ENCODE data around the gene ZNF223.

The ZNF223 gene

DNA sequence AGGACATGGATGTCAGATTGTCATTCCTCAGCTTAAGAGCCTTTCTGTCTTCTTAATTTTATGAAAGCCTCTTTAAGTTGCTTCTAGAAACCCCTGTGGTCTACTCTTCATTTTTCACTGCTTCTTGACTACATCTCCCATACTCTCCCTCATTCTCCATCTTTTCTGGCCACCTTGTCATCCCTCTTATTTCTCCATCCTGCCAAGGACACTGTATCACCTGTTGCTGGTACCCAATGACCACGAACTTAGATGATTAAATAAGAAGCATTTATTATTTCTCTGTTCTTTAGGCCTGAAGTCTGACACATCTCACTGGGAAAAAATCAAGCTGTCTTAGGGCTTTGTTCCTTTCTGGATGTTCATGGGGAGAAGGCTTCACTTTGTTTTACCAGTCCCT is 9.2 kb downstream of the ZNF223 start:
- DNase-seq = no peak
- intact Hi-C loops (cut with DNase I) = no loop called here

- DNase-seq = no peak
- intact Hi-C loops (cut with DNase I) = no loop called here
Observed at GRCh38 chr19:44066305-44066704, 14.5 kb downstream of the ZNF223 start.

GRCh38 chr19:44069415-44069814 is 17.6 kb downstream of the ZNF223 start:
- DNase-seq = no peak
- intact Hi-C loops (cut with DNase I) = no loop called here

- intact Hi-C loops (cut with DNase I) = loop anchor here (2.0 kb wide), 1 partner anchor 19 kb away; the partner anchor contains the start of gene ZNF223
- DNase-seq = peak; percentile 84 to 97 (median 93)
Observed at GRCh38 chr19:44071824-44072542, 20.1 kb downstream of the ZNF223 start, which contains the start of gene ZNF284. ZNF284 (plus strand) TSS chr19:44072159; CDS start chr19:44076390, 4,231 bp downstream.

DNA sequence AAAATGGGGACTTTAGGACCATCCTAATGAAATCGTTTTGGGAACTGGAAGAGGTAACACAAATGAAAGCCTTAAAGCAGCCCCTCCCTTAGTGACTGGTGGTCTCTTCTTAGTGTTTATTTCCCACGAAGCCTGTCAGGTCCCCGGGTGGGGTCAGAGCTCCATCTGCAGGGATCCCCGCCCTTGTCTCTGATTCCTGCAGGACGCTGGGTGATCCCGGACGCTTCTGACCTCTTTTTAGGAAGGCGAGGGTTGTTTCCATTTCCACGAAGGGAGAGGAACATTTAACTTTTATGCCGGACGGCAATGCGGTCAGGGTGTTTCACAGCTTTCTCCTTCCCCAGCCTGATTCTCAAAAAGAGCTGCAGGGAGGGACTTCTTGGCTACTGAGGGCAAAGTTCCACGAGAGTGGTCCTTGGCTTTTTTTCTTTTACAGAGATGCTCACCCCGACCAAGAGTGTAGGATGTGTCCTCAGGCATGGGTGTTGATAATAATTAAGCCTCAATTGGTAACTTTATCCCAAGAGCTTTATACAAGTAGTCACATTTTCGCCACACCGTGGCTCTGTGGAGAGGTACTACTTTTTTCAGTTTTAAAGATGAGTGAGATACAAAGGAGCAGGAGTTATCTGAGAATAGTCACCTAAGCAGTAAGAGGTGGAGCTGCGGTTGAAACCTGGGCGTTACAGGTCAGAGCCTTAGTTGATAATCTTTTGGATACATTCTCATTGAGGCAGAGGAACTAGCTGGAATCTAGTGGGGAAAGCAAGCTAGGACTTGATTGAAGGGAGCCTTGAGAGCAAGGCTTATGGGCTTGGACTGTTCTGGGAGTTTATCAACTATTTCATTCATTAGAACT is 20.9 kb downstream of the ZNF223 start:
- DNase-seq = peak in 7 of 42 donors; percentile 4 to 42 (median 17)
- intact Hi-C loops (cut with DNase I) = no loop called here

GRCh38 chr19:44076325-44076724 is 24.5 kb downstream of the ZNF223 start:
- intact Hi-C loops (cut with DNase I) = no loop called here
- no peak for DNase-seq

DNA sequence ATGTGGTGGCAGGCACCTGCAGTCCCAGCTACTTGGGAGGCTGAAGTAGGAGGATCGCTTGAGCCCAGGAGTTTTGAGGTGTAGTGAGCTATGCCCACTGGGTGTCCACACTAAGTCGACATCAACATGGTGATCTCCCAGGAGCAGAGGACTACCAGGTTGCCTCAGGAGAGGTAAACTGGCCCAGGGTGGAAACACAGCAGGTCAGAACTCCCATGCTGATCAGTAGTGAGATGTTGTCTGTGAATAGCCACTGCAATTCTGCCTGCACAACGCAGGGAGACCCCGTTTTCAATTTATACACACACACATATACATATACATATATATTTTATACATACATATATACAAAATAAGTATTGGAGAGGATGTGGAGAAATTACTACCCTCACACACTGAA is 40.3 kb downstream of the ZNF223 start:
- DNase-seq = no peak
- intact Hi-C loops (cut with DNase I) = loop anchor here (5.0 kb wide), 1 partner anchor 40 kb away; the partner anchor contains the start of gene ZNF223

GRCh38 chr19:44093931-44094765 is 42.3 kb downstream of the ZNF223 start, which contains the start of gene ZNF224:
ZNF224 (plus strand) TSS chr19:44094361; CDS start chr19:44097874, 3,513 bp downstream.
- DNase-seq = peak; percentile 89 to 98 (median 95)
- intact Hi-C loops (cut with DNase I) = loop anchor here (1.0 to 5.0 kb wide), 2 partner anchors 19 to 42 kb away; partner anchors contain the start of genes ZNF223 and ZNF225

- intact Hi-C loops (cut with DNase I) = no loop called here
- no peak for DNase-seq
Observed at GRCh38 chr19:44107751-44108150, 55.9 kb downstream of the ZNF223 start.

DNA sequence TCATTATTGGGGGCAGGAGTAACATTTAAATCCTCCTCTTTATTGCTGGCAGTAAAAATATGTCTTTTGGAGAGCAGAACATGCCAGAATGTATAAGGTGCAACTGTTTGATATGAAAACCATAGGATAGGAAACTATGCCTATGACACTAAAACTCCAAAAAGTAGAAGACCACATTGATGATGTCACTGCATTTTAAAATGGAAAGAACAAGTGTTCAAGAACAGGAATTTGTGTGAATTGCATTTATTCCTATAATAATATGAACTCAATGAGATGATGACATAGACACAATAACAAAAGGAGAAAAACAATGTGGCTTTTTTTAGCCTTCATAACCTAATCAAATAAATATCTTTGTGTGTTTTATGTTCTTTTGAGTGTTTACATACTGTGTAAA is 57.6 kb downstream of the ZNF223 start:
- no peak for DNase-seq
- intact Hi-C loops (cut with DNase I) = no loop called here

DNA sequence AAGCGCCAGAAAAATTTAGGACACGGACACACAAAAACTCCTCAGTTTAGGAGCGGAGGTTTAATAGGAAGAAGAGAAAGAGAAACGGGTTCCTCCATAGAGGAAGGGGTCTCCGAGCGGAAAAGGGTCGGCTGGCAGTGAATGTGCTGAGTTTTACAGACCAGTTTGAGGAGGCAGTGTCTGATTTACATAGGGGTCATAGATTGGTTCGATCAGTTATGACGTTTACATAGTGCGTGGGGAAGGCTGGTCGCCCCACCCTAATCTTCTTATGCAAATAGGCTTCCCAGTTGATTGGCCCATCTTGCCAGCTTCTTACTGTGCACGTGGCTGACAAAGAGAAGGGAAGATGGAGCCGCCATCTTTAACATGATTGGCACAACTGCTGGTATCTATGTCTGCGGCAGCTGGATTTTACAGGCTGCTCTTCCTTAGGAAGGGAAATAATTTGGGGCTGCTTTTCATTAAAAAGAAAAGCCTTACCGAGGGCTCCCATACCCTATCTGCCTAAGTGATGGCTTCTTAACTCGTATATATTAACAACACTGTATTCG is 60.2 kb downstream of the ZNF223 start:
- intact Hi-C loops (cut with DNase I) = loop anchor here (5.0 kb wide), 5 partner anchors 55 to 130 kb away; partner anchors contain the start of genes ZNF155, ZNF223, ZNF226 and ZNF230
- peak in 38 of 42 donors; percentile 2 to 80 (median 42) for DNase-seq

- DNase-seq = no peak
- intact Hi-C loops (cut with DNase I) = loop anchor here (1.0 to 5.0 kb wide), 6 partner anchors 18 to 130 kb away; partner anchors contain the start of genes ZNF155, ZNF223, ZNF224 and ZNF226
Observed at GRCh38 chr19:44112802-44113137, 60.9 kb downstream of the ZNF223 start.

- intact Hi-C loops (cut with DNase I) = loop anchor here (1.0 to 5.0 kb wide), 6 partner anchors 19 to 131 kb away; partner anchors contain the start of genes ZNF155, ZNF223, ZNF224 and ZNF226
- DNase-seq = peak; percentile 92 to 100 (median 99)
Observed at GRCh38 chr19:44113138-44113783, 61.4 kb downstream of the ZNF223 start, which contains the start of gene ZNF225. ZNF225 (plus strand) TSS chr19:44113399; CDS start chr19:44115828, 2,429 bp downstream.

DNA sequence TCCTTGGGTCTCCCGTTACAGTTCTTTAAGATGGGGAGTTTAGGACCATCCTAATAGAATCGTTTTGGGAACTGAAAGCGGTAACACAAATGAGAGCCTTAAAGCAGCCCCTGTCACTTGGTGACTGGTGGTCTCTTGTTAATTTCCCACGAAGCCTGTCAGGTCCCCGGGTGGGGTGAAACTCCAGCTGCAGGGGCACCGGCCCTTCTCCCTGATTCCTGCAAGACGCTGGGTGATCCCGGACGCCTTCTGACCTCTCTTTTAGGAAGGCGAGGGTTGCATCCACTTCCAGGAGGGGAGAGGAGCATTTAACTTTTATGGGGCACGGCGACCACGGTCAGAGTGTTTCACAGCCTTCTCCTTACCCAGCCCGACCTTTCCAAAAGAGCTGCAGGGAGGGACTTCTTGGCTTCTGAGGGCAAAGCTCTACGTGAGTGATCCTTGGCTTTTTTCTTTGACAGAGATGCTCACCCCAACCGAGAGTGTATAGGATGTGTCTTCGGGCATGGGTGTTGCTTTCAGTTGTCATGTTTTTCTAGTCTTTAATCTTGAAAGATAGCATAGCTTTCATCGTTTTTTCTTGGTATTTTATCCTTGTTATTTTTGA is 62.1 kb downstream of the ZNF223 start:
- peak in 29 of 42 donors; percentile 2 to 47 (median 18) for DNase-seq
- intact Hi-C loops (cut with DNase I) = loop anchor here (1.0 to 5.0 kb wide), 6 partner anchors 20 to 132 kb away; partner anchors contain the start of genes ZNF155, ZNF223, ZNF224 and ZNF226

Data from head of caudate nucleus (tissue), 42 donors.